HL-60 (cell line): ENCODE data around the gene SORCS2.

Experiments
- CTCF ChIP-seq: IDR thresholded peaks from one replicate; pipeline ENCODE4 v1.5.1; 2011; ENCODE audit warnings: low read length, control low read depth, inconsistent platforms; ENCODE audit not compliant: insufficient read depth
- GABPA ChIP-seq: IDR thresholded peaks from 2 replicates; pipeline ENCODE4 v1.6.1; 2012; ENCODE audit warnings: low read depth
- POLR2AphosphoS5 ChIP-seq: IDR thresholded peaks from 2 replicates; pipeline ENCODE4 v1.6.1; 2012; ENCODE audit warnings: low read depth
- REST ChIP-seq: IDR thresholded peaks from 2 replicates; pipeline ENCODE4 v1.6.1; 2012; ENCODE audit warnings: low read depth; ENCODE audit not compliant: insufficient replicate concordance
- SPI1 ChIP-seq: IDR thresholded peaks from 2 replicates; pipeline ENCODE4 v1.6.1; 2012; ENCODE audit warnings: low read depth, mild to moderate bottlenecking, borderline replicate concordance

- TF ChIP-seq CTCF (no peak), POLR2AphosphoS5 (no peak), REST (no peak), SPI1 (no peak), GABPA (no peak)
Measured at GRCh38 chr4:7775396-7775795, 583.1 kb downstream of the SORCS2 start.
